GM12878 (cell line): ENCODE data around the gene SHC3. TPM values are rescaled to one million over a fixed set of nuclear protein-coding genes. Genes with fewer than 3 reads are reported as not detected.

Source experiments
- ATAC-seq: fragments of 200-7000 bp; cut with Tn5 transposase; 3 replicates; pipeline ENCODE4 v1.9.1; 2020; ENCODE audit warnings: mild to moderate bottlenecking, moderate library complexity
- BruUV-seq: library from RNA; stranded (reverse); fragments of 400-500 nt; replicated peaks from 2 replicates; lab custom pipeline; 2021; lab: Mats Ljungman, UMichigan
- CTCF ChIA-PET: fragments of 300-600 bp; sonication (Branson Sonifier 250); formaldehyde crosslinking; extraction: SDS; loops from one replicate; lab custom pipeline; 2021; ENCODE audit warnings: inconsistent platforms; lab: Yijun Ruan, JAX
- POLR2A ChIA-PET: fragments of 350-600 bp; formaldehyde crosslinking; extraction: SDS; loops from one replicate; lab custom pipeline; 2021; ENCODE audit warnings: inconsistent platforms; lab: Charles Lee
- RAD21 ChIA-PET: fragments of 300-600 bp; sonication (Branson Sonifier 250); formaldehyde crosslinking; loops from one replicate; lab custom pipeline; 2023; ENCODE audit warnings: antibody characterized with exemption; ENCODE audit not compliant: unreplicated experiment; lab: Charles Lee
- SMC1A ChIA-PET: fragments of 300-600 bp; sonication (Branson Sonifier 250); formaldehyde crosslinking; loops from one replicate; lab custom pipeline; 2023; ENCODE audit not compliant: unreplicated experiment, uncharacterized antibody; lab: Charles Lee
- DNase-seq: peaks from one replicate; pipeline ENCODE4 v3.0.0-alpha.2; 2011; ENCODE audit warnings: low read depth, low spot score
- FAIRE-seq: peaks from 3 replicates; lab custom pipeline; 2011; peaks lifted over from hg19 to GRCh38; lab: Jason Lieb, UNC
- H2AFZ ChIP-seq: 2 replicates; pipeline ENCODE4 v1.6.0; 2011; ENCODE audit warnings: low read depth, low read length, control low read depth; ENCODE audit not compliant: control insufficient read depth
- H3K27ac ChIP-seq: 2 replicates; pipeline ENCODE4 v1.5.1; 2011; ENCODE audit warnings: control low read depth; ENCODE audit not compliant: control insufficient read depth, insufficient read depth
- H3K27me3 ChIP-seq, 2 experiments: replicated peaks in 1 of 2; 2 replicates each; pipeline versions ENCODE4 v1.6.0 to v1.6.1; 2011; ENCODE audit warnings: low read length in 1 of 2; ENCODE audit not compliant: control insufficient read depth in 2 of 2, insufficient read depth in 2 of 2
- H3K36me3 ChIP-seq, 2 experiments: 2 replicates each; pipeline ENCODE4 v1.5.1; 2011; ENCODE audit warnings: low read length in 1 of 2; ENCODE audit not compliant: control insufficient read depth in 2 of 2, insufficient read depth in 2 of 2
- H3K4me1 ChIP-seq: 2 replicates; pipeline ENCODE4 v1.6.1; 2011; ENCODE audit warnings: mild to moderate bottlenecking, low read length, moderate library complexity, mixed read lengths; ENCODE audit not compliant: control insufficient read depth, insufficient read depth
- H3K4me2 ChIP-seq: 2 replicates; pipeline ENCODE4 v1.6.0; 2011; ENCODE audit warnings: control low read depth; ENCODE audit not compliant: control insufficient read depth, insufficient read depth
- H3K4me3 ChIP-seq: fragments of 200-600 bp; sonication (generic); 2 replicates; pipeline ENCODE4 v1.5.1; 2016
- H3K79me2 ChIP-seq: 2 replicates; pipeline ENCODE4 v1.6.0; 2011; ENCODE audit warnings: low read length; ENCODE audit not compliant: control insufficient read depth, insufficient read depth
- H3K9ac ChIP-seq: 2 replicates; pipeline ENCODE4 v1.8.0; 2011; ENCODE audit warnings: low read length, control low read depth, mixed read lengths; ENCODE audit not compliant: control insufficient read depth, insufficient read depth
- H3K9me3 ChIP-seq: replicated peaks from 3 replicates; pipeline ENCODE4 v1.5.1; 2011; ENCODE audit warnings: mild to moderate bottlenecking, low read length; ENCODE audit not compliant: control insufficient read depth, insufficient read depth
- H4K20me1 ChIP-seq: 2 replicates; pipeline ENCODE4 v1.6.0; 2011; ENCODE audit not compliant: control insufficient read depth, insufficient read depth
- EGR1 ChIP-seq, 2 experiments: IDR thresholded peaks; 1 replicate in 1 of 2; 2 replicates in 1 of 2; pipeline ENCODE4 v1.6.1; 2011 to 2012; ENCODE audit warnings: low read depth in 2 of 2, low read length in 2 of 2, borderline replicate concordance in 1 of 2, mild to moderate bottlenecking in 1 of 2, moderate library complexity in 1 of 2
- SIN3A ChIP-seq: IDR thresholded peaks from 2 replicates; pipeline ENCODE4 v1.6.1; 2012; ENCODE audit warnings: low read depth, low read length, improper control_type of control experiment
- SMARCA5 ChIP-seq: fragments of 450-650 bp; IDR thresholded peaks from 2 replicates; pipeline ENCODE4 v1.6.1; 2017; ENCODE audit warnings: mild to moderate bottlenecking
- WGBS: methylation state at CpG from one replicate; pipeline ENCODE4 v1.1.6; 2016; ENCODE audit warnings: low lambda C conversion rate; ENCODE audit not compliant: insufficient replicate concordance, insufficient coverage; ENCODE audit errors: missing lambda C conversion rate; 5-methylcytosine and 5-hydroxymethylcytosine counted together
- in situ Hi-C: fragments of 300-500 bp; cut with MboI; formaldehyde crosslinking; loops from 9 replicates; pipeline ENCODE4 v1.14.3; 2018; ENCODE audit warnings: mixed read lengths
- intact Hi-C: fragments of 100-400 bp; cut with micrococcal nuclease; formaldehyde crosslinking; loops from one replicate; pipeline ENCODE4 v1.14.2; 2022; ENCODE audit not compliant: unreplicated experiment
- polyA plus RNA-seq, 11 experiments: library from polyadenylated mRNA; depleted of rRNA in 4 of 11; unstranded in 6 of 11; stranded (reverse) in 5 of 11; fragments of >200 nt; fragmentation: Nextera tagmentation in 4 of 11; fragmentation: Illumina TruSeq in 1 of 11; extraction: Ambion mirVana in 4 of 11; extraction: Trizol in 1 of 11; gene quantifications; 1 replicate in 1 of 11; 2 replicates in 10 of 11; pipeline versions ENCODE4 v1.2.1 to v1.2.3, GENCODE V29; 2011 to 2016; ENCODE audit warnings: inconsistent platforms in 2 of 11, missing spikeins in 2 of 11, low read depth in 1 of 11
- total RNA-seq, 4 experiments: library from RNA; depleted of rRNA in 3 of 4; stranded (reverse); fragments of >200 nt in 3 of 4; fragmentation: Illumina TruSeq in 1 of 4; extraction: Trizol in 1 of 4; gene quantifications; 2 replicates each; pipeline versions ENCODE4 v1.2.1 to v1.2.3, GENCODE V29; 2013 to 2021

Gene SHC3
- total and polyA plus RNA-seq, 10 of the 15 experiments (the other 5 are each of a cell fraction or from before 2014, with no cell fraction given): 0.01 to 0.06 TPM; not detected in 8

DNA sequence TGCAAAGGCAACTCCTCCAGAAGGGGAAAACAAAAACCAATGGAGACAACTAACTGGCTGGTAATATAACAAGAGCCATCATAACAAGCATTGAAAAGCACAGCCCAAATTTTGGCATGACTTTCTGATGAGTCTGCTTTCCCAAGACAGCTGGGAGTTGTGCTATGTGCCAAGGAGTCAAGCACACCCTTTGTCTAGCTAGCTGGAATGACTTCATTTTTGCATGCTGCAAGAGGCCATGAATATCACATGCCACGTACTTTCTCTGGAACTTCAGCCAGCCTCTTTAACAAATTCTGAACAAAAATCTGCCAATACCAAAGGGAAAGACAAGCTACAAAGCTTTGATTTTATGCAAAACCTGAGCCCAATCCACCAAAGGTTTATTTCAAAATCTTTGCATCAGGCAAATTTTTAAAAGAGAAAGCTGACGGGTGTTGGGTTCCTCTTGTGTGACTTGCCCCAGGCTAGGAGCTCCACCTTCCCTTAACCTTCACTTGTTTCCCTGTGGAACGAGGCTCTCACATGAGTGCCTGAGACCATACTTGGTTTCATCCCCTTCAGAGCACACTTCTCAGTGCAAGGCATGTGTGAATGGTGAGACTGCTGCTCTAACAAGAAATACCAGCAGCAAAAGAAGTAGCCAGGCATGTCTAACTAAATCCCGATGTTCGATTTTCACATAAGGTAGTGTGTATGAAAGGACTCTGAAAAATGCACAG, 140.1 kb downstream of the SHC3 start:
- POLR2A ChIA-PET: no interaction called here
- no TSS peak for BruUV-seq
- Histone ChIP-seq H3K27ac (no peak overlapping the region), H3K36me3 (no peaks in the 10 kb centered on the region), H3K4me3 (no peak overlapping the region), H3K9me3 (no peaks in the 10 kb centered on the region), H4K20me1 (no peaks in the 10 kb centered on the region), H2AFZ (no peak overlapping the region), H3K4me2 (no peak overlapping the region), H3K79me2 (no peaks in the 10 kb centered on the region), H3K27me3 (no peaks in the 10 kb centered on the region; a peak in 1 of 4 replicates), H3K9ac (no peak overlapping the region), H3K4me1 (no peaks in the 10 kb centered on the region)
- CTCF ChIA-PET: no interaction called here
- FAIRE-seq (no peak), DNase-seq (no peak), ATAC-seq (no peak)
- RAD21 ChIA-PET: no interaction called here
- 4% methylated on average over 5 of the region's 5 CpGs for WGBS
- intact Hi-C loops: no loop called here
- no peak for TF ChIP-seq SIN3A
- in situ Hi-C loops: no loop called here
- SMC1A ChIA-PET: no interaction called here

DNA sequence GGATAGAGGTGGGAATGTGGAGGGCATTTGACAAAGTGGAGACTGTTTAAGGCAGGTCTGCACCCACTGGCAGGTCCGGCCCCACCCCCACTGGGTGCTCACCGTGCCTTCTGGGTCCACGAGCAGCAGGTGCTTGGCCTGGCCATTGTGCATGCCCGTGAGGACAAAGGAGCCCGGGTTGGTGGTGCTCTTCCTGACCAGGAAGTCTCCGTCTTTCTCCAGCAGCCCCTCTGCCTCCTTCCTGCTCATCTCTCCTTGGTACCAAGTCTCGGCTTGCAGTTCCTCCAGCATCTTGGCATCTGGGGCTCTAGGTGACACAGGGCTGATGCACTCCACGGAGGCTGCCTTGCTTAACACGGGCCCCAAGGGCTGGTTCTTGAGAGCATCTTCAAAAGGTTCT, 140.7 kb downstream of the SHC3 start:
- RAD21 ChIA-PET: no interaction called here
- FAIRE-seq: no peak
- BruUV-seq: no TSS peak
- Histone ChIP-seq H3K4me3 (no peak overlapping the region), H3K9me3 (no peaks in the 10 kb centered on the region), H3K27me3 (no peaks in the 10 kb centered on the region; a peak in 1 of 4 replicates), H3K9ac (no peak overlapping the region), H3K27ac (no peak overlapping the region), H3K36me3 (no peaks in the 10 kb centered on the region), H4K20me1 (no peaks in the 10 kb centered on the region), H3K4me2 (no peak overlapping the region), H2AFZ (no peak overlapping the region), H3K4me1 (no peaks in the 10 kb centered on the region), H3K79me2 (no peaks in the 10 kb centered on the region)
- SMC1A ChIA-PET: no interaction called here
- intact Hi-C loops: no loop called here
- no peak for ATAC-seq
- DNase-seq: no peak
- in situ Hi-C loops: no loop called here
- POLR2A ChIA-PET: no interaction called here
- TF ChIP-seq SMARCA5: no peak
- no peak for TF ChIP-seq EGR1 (IDR thresholded peaks at IDR 0.05; ENCODE audit: borderline replicate concordance in 1 of 2, low read depth in 2 of 2, low read length in 2 of 2)
- 5% methylated on average over 9 of the region's 9 CpGs for WGBS
- CTCF ChIA-PET: no interaction called here
